HS-5 (cell line): Measurements from ENCODE around the gene NOPCHAP1.
"Not testable (repeated sequence)": the region's sequence is repeated elsewhere in the genome, so short reads cannot be mapped to it uniquely, and the experiment has no call there.

ENCODE experiments used
- DNase-seq: peaks from one replicate; pipeline ENCODE4 v3.0.0-alpha.2; 2012; ENCODE audit warnings: low read depth

Gene NOPCHAP1, protein sequence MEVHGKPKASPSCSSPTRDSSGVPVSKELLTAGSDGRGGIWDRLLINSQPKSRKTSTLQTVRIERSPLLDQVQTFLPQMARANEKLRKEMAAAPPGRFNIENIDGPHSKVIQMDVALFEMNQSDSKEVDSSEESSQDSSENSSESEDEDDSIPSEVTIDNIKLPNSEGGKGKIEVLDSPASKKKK

DNA sequence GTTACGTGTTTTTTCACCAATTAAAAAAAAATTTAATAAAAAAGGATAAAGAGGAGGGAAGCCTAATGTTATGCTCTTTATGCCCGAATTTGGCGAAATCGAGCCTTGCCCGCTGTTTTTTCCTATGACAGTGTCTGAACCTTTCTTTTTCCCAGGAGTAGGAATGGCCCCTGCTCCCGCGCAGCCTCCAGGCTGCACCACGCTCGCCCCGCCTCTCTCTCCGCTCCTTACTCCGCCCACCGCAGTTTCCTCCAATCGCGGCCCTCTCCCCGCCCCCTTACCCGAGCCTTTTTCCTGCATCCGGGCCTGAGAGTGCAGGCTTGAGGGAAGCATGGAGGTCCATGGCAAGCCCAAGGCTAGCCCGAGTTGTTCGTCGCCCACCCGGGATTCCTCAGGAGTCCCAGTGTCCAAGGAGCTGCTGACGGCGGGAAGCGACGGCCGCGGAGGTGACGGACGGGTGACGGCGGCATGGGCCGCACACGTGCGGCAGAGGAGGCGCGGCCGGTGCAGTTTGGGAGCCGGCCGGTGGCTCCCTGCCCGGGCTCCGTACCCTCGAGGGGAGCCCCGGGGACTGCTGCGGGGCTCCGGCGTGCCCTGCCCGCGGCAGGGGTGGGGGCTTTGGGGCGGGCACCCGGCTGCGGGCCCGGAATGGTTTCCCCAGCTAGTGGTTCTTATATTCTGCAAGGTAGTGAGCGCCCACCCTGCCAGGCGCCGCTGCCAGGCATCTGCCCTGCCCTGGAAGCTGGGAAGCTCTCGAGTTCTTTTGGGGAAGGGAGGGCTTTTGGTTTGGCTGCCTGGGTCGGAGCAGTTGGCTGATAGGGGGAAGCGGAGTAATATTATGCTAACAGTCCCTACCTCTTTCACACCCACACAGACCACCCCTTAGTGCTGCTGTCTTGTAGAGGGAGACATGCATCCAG, at the start of gene NOPCHAP1:
Gene NOPCHAP1 (plus strand): TSS at position 295 of the 920 bp plus-strand sequence. CDS start 37 bp downstream, at position 332.
- peak; percentile 63 for DNase-seq

DNA sequence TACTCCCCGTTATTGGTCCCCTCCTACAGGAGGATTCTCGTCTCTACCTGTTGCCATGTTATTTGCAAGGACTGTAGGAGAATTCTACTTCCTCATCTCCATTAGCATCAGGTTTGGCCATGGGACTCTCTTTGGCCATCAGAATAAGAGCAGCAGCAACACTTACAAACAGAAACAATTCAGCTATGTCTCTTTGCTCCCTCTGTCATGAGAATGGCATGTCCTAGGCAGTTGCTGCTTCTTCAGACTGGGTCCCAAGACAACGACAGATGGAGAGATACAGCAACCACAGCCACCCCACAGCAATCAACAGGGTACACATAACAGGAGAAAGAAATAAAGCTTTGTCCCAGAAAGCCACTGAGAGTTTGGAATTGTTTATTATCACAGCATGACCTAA, 47.7 kb upstream of the NOPCHAP1 start:
- DNase-seq: no peak

DNA sequence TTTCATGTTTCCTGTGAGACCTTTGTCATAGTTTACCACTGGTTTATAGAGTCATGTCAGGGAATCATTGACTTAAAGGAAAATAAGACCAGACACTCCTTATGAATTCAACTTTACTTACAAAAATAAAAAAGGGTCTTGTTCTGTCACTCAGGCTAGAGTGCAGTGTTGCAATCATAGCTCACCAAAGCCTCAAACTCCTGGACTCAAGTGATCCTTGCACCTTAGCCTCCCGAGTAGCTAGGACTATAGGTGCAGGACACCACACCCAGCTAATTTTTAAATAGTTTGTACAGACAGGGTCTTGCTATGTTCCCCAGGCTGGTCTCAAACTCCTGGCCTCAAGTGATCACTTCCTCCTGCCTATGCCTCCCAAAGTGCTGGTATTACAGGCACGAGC, 47.0 kb upstream of the NOPCHAP1 start:
- no peak for DNase-seq

DNA sequence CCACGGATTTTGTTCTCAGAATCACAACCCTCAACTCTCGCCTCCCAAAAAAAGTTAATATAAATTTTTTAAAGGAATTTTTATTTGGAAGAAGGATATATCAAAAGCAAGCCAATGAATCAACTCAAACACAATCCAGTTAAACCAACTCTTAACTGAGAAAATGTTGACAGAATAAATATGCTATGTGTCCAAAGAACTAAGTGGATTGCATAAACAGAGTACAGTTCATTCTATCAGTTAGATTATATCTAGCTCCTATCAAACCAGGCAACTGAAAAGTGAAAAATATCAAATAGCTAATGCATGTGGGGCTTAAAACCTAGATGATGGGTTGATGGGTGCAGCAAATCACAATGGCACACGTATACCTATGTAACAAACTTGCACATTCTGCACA, 44.7 kb upstream of the NOPCHAP1 start:
- DNase-seq: no peak

DNA sequence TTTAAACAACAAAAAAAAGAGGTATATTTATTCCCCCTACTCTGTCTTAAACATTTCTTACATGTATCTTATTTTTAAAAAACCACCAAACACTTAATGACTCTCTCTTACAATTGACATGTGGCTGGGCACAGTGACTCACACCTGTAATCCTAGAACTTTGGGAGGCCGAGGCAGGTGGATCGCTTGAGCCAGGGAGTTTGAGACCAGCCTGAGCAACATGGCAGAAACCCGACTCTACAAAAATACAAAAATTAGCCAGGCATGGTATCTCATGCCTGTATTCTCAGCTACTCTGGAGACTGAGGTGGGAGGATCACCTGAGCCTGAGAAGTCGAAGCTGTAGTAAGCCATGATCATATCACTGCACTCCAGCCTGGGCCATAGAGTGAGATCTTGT, 44.0 kb upstream of the NOPCHAP1 start:
- DNase-seq: no peak

DNA sequence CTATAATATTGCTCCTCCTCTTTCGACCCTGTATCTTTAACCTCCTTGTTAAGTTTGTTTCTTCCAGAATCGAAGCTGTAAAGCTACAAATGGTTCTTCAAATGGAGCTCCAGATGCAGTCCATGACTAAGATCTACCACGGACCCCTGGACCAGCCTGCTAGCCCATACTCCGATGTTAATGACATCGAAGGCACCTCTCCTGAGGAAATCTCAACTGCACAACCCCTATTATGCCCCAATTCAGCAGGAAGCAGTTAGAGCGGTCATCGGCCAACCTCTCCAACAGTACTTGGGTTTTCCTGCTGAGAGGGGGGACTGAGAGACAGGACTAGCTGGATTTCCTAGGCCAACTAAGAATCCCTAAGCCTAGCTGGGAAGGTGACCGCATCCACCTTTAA, 42.7 kb upstream of the NOPCHAP1 start:
- DNase-seq: not testable (repeated sequence)

DNA sequence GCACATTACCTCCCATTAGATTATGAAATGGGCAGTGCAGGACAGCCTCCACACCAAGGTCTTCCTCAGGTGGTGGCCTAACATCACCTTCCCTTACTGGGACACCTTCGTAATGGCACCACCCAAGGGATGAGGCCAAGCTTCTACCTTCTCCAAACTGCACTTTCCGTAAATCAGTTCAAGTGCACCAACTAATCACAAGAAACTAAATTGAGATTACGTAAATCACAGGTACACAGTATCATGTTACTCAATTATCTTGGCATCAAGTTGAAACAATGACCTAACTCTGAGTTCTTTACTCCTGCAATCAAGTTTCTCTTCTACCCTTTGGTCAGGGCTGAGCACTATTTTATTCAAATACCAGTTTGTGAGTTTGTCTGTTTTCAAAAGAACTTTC, 41.9 kb upstream of the NOPCHAP1 start:
- DNase-seq: no peak

DNA sequence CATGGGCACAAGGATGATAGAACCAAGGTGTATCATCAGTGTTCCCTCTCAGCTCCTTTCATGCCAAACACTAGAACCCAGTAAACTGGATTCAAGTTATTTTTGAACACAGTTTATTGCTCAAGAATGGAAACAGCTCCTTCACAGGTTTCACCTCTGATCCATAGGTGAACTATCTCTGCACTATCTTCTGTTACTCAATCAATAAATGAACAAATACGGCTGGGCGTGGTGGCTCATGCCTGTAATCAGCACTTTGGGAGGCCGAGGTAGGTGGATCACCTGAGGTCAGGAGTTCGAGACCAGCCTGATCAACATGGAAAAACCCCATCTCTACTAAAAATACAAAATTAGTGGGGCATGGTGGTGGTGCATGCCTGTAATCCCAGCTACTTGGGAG, 37.4 kb upstream of the NOPCHAP1 start:
- not testable (repeated sequence) for DNase-seq

DNA sequence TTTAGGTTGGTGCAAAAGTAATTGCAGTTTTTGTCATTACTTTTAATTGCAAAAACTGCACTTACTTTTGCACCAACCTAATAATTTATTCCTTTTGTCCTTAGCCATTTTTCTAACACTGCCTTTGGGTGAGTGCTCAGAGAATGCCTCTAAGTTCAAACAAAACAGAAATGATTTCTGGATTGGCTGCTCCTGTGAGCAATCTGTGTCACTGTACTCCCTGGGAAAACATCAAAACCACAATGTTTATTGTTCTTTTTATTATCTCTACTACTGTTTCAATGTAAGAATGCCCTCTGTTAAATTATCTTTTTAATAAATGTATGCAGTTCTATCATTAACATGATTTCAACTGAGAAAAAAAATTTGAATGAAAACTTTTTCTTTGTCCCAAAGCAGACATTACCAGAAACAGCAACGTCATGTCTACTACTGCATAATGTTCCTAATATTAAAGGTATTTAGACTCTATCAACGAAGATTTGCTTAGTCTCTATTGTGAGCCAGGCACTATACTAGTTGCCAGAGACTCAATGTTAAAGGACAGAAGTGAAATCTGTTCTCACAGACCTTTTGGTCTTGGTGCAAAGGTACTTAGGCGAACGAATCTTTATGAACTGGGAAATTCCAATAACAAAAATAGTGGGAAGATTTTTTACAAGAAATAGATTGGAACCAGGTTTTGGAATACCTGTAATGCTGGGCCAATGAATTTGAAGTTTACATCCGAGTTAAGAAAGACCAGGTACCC, 34.2 kb upstream of the NOPCHAP1 start:
- DNase-seq: no peak

DNA sequence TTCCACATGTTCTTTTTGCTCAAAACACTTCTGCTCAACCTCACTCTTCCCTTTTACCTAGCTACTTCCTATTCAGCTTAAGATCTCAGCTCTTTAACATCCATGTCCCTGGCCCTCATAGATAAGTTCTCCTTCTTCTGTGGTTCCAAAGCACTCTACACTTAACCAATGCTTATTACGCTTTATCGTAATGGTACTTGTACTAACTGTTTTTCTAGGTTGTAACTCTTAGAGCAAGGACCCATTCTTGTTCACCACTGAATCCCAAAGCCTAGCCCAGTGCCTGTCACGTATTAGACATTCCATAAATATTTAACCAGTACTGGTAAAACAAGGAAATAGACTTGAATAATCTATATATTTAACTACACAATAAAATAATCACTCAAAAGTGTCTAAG, 33.3 kb upstream of the NOPCHAP1 start:
- DNase-seq: no peak

DNA sequence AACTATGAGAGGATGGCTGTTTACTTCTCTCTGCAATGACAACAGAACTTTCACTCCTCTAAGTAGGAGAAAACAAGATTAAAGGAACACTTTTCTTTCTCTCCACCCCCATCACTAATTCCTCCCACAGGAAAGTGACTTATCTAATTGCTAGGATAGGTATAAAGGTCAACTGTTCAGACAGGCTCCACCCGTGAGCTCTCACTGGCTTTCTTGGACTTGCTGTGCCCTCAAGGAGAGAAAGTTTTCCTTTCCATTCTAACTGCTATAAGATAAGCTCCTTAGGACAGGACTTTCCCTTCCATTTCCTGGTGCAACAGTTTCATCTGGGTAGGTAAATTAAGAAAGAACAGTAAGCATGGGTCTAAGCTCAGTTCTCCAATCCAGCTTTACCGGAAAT, 32.8 kb upstream of the NOPCHAP1 start:
- DNase-seq: no peak

DNA sequence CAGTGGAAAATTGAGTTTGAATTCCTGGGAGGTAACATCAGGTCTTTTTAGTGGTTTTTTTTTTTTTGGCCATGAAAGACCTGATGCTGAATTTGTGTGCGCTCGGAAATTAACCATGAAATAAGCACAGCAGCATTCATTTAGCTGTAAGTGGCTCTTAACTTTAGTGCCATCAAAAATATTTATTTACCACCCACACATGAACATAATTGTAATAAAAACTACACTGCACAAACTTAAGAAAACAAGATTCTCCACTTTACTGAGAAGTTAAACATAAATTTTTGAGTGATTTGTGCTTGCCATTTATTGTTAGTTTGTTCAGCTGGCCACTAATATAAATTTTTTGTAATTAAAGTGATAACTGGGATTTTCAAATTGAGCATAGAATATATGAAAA, 30.4 kb upstream of the NOPCHAP1 start:
- DNase-seq: no peak

DNA sequence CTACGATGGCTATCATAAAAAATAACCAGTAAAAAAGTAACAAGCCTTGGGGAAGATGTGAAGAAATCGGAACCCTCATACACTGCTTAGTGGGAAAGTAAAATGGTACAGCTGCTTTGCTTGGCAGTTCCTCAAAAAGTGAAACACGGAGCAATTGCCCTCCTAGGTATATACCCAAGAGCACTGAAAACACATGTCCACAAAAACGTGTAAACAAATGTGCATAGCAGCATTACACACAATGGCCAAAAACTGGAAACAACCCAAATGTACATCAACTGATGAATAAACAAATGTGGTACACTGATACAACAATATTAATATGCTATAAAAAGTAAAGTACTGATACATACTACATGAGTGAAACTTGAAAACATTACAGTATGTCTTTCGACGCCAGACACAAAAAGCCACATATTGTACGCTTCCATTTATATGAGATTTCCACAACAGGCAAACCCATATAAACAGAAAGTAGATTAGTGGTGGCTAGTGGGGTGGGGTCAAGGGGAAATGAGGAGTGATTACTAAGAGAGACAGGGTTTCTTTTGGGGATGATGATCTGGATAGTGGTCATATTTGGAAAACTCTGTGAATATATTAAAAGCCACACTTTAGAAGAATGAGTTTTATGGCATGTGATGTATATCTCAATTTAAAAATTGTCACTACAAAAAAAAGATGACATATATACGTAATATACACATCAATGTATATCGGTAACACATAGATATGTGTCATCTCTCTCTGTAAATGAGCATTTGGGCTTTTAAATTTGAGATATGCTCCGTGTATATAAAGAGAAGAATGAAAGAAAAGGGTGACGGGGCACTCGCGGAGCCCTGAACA, 29.0 kb upstream of the NOPCHAP1 start:
- no peak for DNase-seq

DNA sequence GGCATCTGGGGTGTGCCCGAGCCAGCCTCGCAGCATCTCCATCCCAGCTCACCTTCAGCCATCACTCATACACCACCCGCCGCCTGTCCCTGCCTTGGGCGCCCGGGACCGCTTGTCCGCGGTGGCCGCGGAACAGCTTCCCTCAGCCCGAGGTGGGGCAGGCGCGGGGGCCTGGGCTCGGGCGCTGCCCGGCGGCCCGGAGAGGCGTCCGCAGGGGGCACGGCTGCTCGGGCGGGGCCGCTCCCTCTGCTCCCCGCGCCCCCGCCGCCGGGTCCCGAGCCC, 28.5 kb upstream of the NOPCHAP1 start:
- no peak for DNase-seq

DNA sequence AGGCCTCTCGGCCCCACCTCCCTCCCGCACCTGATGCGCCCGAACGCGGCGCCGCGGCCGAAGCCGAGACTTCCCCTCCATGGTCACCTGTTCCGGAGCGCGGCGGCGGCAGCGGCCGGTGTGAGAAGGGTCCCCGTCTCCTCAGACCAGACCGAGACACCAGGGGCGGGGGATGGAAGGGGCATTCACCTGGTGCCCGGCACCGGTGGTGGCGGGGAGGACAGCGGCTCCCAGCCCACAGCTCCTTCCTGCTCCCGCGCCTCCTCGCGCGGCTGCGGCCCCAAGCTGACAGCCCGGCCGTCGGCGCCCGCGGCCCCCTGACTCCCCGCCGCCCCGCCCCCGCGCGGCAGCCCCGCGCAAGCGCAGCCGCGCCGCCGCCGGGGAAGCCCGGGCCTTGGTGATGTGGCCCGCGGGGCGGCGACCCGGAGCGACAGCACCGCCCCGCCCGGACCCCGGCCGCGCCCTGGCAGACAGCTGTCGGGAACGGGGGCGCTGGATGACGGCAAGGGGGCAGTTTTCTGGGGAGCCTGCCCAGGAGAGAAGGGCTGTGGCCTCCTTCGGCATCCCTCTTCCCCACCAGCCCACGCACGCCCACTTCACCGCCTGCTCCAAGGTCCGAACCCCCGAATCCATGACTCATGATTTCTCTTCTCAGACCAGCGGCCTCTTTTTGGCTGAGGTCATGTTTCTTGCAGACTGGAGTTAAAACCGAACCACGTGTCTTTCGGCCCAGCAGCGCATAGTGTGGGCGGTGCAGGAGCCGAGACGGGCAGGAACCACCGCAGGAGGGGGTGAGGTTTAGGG, 27.9 kb upstream of the NOPCHAP1 start, which contains the start of gene SLC41A2:
Gene SLC41A2 (minus strand): TSS at position 290 of the 804 bp plus-strand sequence. CDS start 29,763 bp downstream, outside the sequence.
- peak; percentile 76 for DNase-seq

DNA sequence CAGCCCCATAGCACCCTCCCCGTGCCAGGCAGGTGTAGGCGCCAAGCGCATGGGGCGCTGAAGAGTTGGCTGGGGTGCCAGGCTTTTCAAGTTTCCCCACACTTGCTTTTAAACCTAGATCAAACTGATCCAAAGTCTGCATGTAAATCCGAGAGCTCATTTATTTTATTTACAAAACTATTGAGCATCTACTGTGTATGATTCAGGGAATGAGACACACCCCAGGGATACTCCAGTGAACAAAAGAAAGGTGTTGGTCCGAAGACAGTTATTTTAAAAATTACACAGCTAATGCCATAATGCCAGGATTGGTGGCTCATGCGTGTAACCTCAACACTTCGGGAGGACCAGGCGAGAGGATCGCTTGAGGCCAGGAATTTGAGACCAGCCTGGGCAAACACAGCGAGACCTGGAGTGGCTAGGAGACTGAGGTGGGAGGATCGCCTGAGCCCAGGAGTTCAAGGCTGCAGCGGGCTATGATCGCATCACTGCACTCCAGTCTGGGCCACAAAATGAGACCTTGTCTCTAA, 27.2 kb upstream of the NOPCHAP1 start:
- no peak for DNase-seq

DNA sequence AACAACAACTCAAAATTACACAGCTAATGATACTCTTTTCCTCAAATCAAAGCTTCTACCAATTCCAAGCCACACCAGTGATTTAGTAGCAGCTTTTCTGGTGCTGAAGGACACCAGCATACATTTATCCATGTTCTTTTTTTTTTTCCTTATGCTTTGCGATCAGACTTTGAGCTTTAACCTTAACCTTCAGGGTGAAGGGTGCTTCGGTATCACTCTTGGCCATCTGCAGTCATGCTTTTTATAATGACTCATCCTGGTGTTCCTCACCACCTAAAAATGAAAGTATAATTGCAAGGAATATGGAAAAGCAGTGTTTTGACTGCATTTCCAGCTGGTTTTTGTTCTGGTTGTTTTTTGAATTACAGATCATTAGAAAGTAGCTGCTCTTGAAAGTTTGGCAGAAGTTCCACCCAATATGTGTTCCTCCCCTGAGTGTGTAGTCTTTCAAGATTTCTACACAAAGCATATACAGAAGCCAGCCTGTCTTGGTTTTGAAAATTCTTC, 26.7 kb upstream of the NOPCHAP1 start:
- DNase-seq: peak; percentile 47

DNA sequence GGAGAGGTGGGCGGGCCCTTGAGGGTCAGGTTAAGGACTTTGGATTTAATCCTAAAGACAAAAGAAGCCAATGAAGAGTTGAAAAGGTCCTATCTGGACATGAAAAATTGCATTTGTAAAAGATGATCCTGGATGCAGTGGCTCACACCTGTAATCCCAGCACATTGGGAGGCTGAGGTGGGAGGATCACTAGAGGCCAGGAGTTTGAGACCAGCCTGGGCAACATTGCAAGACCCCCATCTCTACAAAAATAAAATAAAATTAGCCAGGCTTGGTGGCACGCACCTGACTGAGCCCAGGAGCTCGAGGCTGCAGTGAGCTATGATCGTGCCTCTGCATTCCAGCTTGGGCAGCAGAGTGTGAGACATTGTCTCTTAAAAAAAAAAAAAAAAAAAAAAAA, 25.7 kb upstream of the NOPCHAP1 start:
- DNase-seq: no peak

DNA sequence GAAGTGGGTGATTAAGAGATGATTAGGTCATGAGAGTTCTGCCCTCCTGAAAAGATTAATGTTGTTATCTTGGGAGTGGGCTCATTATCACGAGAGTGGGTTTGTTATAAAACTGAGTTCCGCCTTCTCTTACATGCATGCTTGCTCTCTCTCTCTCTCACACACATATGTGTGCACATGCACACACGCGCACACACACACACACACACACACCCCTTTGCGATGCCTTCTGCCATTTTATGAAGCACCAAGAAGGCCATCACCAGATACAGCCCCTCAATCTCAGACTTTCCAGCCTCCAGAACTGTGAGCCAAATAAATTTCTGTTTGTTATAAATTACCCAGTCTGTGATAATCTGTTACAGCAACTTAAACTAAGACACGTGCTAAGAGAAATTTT, 22.4 kb upstream of the NOPCHAP1 start:
- no peak for DNase-seq

DNA sequence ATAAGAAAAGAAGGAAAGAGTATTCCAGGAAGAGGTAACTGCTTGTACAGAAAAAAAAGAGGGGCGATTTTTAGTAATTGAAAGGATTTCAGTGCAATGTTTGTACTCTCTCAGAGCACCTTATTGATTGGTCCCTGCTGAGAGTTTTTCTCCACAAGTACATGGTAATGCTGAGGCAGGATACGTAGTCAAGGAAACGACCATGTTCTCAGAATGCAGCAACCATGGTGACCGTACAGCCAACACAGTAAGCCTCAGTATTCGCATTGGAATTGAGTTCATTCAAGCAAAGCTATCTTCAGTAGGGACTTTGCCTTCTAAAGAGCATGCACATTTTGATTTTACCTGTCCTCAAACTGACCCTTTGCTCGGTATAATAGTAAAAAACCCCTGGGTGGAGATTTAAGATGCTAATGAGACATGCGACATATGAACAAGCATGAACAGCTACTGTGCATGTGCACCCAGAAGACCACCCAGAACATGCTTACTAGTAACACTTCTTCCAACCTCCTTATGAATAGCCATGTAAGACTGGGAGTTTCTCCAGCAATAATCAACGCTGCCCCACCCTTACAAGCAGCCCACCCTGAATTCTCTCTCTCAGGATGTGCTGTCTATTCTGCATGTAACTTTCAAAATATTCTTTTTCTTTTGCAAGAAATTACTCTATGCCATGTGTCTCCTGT, 21.8 kb upstream of the NOPCHAP1 start:
- DNase-seq: no peak
